GM12878 (cell line): ENCODE data around the gene VIPAS39.

ENCODE experiments used
- ESRRA ChIP-seq: IDR thresholded peaks from 2 replicates; pipeline ENCODE4 v1.6.1; 2012; ENCODE audit warnings: mild to moderate bottlenecking, low read length, improper control_type of control experiment
- HDAC6 ChIP-seq: fragments of 200-600 bp; sonication (generic); IDR thresholded peaks from one replicate; pipeline ENCODE4 v1.8.0; 2017; ENCODE audit warnings: antibody characterized with exemption; ENCODE audit not compliant: unreplicated experiment
- NFIC ChIP-seq: IDR thresholded peaks from 2 replicates; pipeline ENCODE4 v1.6.1; 2012; ENCODE audit warnings: low read depth, mild to moderate bottlenecking, inconsistent platforms, low read length, moderate library complexity
- NR2C2 ChIP-seq: IDR thresholded peaks from 2 replicates; pipeline ENCODE4 v1.6.1; 2011; ENCODE audit warnings: borderline replicate concordance, low read depth; ENCODE audit not compliant: control insufficient read depth, insufficient read length
- POLR2A ChIP-seq: IDR thresholded peaks from 2 replicates; pipeline ENCODE4 v1.6.1; 2011; ENCODE audit warnings: low read depth, mild to moderate bottlenecking, low read length
- POLR2AphosphoS5 ChIP-seq: IDR thresholded peaks from 2 replicates; pipeline ENCODE4 v1.6.1; 2011; ENCODE audit warnings: mild to moderate bottlenecking, low read length, inconsistent platforms
- RFX5 ChIP-seq: IDR thresholded peaks from 2 replicates; pipeline ENCODE4 v1.6.1; 2011; ENCODE audit warnings: low read depth, low read length, improper control_type of control experiment
- TF ChIP-seq, protein P1 (sequence below): IDR thresholded peaks from 2 replicates; pipeline ENCODE4 v1.6.1; 2012; ENCODE audit warnings: low read depth, low read length, improper control_type of control experiment
- TF ChIP-seq, protein P2 (sequence below), 3 experiments: IDR thresholded peaks in 2 of 3; conservative IDR thresholded peaks in 1 of 3; 2 replicates each; pipeline ENCODE4 v1.5.1; 2011; ENCODE audit warnings: low read depth in 3 of 3, low read length in 3 of 3, mild to moderate bottlenecking in 3 of 3, control low read depth in 2 of 3, moderate library complexity in 2 of 3, inconsistent platforms in 1 of 3, mixed read lengths in 1 of 3; ENCODE audit not compliant: control insufficient read depth in 2 of 3, insufficient read depth in 1 of 3; ENCODE audit errors: extremely low read depth in 1 of 3
- TF ChIP-seq, protein P3 (sequence below): fragments of 450-650 bp; conservative IDR thresholded peaks from 2 replicates; pipeline ENCODE4 v1.6.1; 2017; ENCODE audit warnings: mild to moderate bottlenecking, moderate library complexity
- TF ChIP-seq, protein P4 (sequence below): IDR thresholded peaks from 2 replicates; pipeline ENCODE4 v1.6.1; 2012; ENCODE audit warnings: low read length, inconsistent platforms
- TF ChIP-seq, protein P5 (sequence below): IDR thresholded peaks from 2 replicates; pipeline ENCODE4 v1.6.1; 2012; ENCODE audit warnings: mild to moderate bottlenecking, low read depth, low read length

DNA sequence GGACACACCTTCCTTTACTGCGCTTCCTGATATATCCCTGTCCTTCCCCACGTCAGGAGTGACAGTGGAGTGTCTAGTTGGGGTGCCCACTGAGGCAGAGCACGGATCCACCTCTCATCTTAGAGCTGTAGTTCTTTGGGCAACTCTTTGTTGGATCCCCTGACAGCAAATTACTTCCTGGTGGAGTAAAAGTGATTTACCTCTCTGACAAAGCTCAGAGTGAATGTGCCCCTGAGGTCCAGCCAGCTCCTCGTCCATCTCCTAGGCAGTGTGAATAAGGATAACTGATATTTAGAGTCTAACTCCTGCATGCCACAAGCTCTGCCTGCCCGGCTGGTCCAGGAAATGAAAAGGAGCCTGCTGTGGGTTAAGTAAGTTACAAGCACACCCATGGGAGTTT lies 16.5 kb upstream of the VIPAS39 start:
- TF ChIP-seq, protein P1, sequence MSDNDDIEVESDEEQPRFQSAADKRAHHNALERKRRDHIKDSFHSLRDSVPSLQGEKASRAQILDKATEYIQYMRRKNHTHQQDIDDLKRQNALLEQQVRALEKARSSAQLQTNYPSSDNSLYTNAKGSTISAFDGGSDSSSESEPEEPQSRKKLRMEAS, result no peak
- TF ChIP-seq POLR2A, result no peak
- no peak for TF ChIP-seq RFX5
- TF ChIP-seq, protein P2, sequence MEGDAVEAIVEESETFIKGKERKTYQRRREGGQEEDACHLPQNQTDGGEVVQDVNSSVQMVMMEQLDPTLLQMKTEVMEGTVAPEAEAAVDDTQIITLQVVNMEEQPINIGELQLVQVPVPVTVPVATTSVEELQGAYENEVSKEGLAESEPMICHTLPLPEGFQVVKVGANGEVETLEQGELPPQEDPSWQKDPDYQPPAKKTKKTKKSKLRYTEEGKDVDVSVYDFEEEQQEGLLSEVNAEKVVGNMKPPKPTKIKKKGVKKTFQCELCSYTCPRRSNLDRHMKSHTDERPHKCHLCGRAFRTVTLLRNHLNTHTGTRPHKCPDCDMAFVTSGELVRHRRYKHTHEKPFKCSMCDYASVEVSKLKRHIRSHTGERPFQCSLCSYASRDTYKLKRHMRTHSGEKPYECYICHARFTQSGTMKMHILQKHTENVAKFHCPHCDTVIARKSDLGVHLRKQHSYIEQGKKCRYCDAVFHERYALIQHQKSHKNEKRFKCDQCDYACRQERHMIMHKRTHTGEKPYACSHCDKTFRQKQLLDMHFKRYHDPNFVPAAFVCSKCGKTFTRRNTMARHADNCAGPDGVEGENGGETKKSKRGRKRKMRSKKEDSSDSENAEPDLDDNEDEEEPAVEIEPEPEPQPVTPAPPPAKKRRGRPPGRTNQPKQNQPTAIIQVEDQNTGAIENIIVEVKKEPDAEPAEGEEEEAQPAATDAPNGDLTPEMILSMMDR (IDR thresholded peaks at IDR 0.05 in 2 of 3, conservative IDR thresholded peaks at IDR 0.05 in 1 of 3; ENCODE audit: control insufficient read depth in 2 of 3, extremely low read depth in 1 of 3, insufficient read depth in 1 of 3, low read depth in 3 of 3, low read length in 3 of 3), result no peak
- TF ChIP-seq, protein P3, sequence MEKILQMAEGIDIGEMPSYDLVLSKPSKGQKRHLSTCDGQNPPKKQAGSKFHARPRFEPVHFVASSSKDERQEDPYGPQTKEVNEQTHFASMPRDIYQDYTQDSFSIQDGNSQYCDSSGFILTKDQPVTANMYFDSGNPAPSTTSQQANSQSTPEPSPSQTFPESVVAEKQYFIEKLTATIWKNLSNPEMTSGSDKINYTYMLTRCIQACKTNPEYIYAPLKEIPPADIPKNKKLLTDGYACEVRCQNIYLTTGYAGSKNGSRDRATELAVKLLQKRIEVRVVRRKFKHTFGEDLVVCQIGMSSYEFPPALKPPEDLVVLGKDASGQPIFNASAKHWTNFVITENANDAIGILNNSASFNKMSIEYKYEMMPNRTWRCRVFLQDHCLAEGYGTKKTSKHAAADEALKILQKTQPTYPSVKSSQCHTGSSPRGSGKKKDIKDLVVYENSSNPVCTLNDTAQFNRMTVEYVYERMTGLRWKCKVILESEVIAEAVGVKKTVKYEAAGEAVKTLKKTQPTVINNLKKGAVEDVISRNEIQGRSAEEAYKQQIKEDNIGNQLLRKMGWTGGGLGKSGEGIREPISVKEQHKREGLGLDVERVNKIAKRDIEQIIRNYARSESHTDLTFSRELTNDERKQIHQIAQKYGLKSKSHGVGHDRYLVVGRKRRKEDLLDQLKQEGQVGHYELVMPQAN, result no peak
- no peak for TF ChIP-seq NFIC
- TF ChIP-seq ESRRA, result no peak
- TF ChIP-seq, protein P4, sequence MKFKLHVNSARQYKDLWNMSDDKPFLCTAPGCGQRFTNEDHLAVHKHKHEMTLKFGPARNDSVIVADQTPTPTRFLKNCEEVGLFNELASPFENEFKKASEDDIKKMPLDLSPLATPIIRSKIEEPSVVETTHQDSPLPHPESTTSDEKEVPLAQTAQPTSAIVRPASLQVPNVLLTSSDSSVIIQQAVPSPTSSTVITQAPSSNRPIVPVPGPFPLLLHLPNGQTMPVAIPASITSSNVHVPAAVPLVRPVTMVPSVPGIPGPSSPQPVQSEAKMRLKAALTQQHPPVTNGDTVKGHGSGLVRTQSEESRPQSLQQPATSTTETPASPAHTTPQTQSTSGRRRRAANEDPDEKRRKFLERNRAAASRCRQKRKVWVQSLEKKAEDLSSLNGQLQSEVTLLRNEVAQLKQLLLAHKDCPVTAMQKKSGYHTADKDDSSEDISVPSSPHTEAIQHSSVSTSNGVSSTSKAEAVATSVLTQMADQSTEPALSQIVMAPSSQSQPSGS, result no peak
- no peak for TF ChIP-seq HDAC6
- TF ChIP-seq POLR2AphosphoS5, result no peak
- no peak for TF ChIP-seq NR2C2
- TF ChIP-seq, protein P5, sequence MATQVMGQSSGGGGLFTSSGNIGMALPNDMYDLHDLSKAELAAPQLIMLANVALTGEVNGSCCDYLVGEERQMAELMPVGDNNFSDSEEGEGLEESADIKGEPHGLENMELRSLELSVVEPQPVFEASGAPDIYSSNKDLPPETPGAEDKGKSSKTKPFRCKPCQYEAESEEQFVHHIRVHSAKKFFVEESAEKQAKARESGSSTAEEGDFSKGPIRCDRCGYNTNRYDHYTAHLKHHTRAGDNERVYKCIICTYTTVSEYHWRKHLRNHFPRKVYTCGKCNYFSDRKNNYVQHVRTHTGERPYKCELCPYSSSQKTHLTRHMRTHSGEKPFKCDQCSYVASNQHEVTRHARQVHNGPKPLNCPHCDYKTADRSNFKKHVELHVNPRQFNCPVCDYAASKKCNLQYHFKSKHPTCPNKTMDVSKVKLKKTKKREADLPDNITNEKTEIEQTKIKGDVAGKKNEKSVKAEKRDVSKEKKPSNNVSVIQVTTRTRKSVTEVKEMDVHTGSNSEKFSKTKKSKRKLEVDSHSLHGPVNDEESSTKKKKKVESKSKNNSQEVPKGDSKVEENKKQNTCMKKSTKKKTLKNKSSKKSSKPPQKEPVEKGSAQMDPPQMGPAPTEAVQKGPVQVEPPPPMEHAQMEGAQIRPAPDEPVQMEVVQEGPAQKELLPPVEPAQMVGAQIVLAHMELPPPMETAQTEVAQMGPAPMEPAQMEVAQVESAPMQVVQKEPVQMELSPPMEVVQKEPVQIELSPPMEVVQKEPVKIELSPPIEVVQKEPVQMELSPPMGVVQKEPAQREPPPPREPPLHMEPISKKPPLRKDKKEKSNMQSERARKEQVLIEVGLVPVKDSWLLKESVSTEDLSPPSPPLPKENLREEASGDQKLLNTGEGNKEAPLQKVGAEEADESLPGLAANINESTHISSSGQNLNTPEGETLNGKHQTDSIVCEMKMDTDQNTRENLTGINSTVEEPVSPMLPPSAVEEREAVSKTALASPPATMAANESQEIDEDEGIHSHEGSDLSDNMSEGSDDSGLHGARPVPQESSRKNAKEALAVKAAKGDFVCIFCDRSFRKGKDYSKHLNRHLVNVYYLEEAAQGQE, result no peak
